SH-SY5Y (cell line): Measurements from ENCODE around the gene MRPS16.

Experiments used
- GATA2 ChIP-seq: IDR thresholded peaks from 2 replicates; pipeline ENCODE4 v1.6.1; 2011; ENCODE audit warnings: mild to moderate bottlenecking, low read depth, low read length
- GATA3 ChIP-seq: IDR thresholded peaks from 2 replicates; pipeline ENCODE4 v1.6.1; 2011; ENCODE audit warnings: low read depth, mild to moderate bottlenecking, low read length, moderate library complexity

Gene MRPS16

DNA sequence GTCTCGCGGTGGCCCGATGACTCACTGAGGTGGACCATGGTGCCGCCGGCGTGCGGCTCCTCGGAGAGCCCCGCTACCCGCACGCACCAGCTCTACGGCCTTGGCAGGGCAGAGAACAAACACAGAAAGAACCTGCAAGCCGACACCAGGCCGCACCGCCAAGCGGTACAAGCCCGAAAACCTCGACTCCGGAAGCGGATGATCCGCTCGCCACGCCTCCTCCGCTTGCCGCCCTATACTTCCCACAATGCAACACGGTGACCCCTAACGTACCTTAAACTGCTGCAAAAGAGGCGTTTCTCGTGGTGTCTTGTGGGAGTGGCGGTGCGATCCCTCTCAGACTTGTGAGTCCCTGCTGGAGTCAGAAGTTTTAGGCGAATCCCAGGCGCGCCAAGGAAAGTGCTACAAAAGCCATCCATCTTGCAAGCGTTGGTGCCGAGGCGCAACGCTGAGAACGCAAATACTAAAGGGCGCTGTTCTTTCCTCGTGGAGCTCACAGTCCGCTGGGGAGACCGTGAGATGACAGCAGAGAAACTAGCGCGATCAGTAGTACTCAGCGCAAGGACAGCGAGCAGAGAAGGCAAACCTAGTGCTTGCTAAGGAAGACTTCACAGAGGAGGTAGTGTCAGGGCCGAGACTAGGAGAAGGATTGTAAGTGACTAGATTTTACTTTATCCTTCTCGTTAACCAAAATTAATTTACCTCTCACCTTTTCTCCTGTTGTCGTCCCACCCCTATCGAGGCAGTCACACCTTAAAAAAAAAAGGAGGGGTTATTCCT is at the start of gene MRPS16:
Gene MRPS16, minus strand, starts transcription at position 200 of the 780 bp plus-strand sequence. Its CDS starts 162 bp downstream, at position 38.
- TF ChIP-seq GATA3, result no peak
- no peak for TF ChIP-seq GATA2

DNA sequence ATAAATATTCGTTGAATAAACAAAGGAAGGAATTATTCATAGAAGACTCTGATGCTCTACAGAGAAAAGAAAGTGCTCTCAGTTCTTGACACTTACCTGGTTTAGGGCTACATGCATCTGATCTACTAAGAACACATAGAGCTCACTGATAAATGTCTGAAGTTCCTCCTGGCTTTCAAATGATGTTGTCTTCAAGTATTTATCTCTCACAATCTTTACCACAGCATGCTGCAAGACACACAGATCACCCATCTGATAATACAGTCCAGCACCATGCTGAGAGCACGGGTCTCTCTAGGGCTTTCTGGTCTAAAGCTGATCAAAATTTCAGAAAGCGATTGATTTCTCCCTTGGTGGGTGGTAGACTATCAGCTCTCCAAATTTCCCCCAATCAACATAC is 44.5 kb upstream of the MRPS16 start:
- TF ChIP-seq GATA2, result no peak
- no peak for TF ChIP-seq GATA3

DNA sequence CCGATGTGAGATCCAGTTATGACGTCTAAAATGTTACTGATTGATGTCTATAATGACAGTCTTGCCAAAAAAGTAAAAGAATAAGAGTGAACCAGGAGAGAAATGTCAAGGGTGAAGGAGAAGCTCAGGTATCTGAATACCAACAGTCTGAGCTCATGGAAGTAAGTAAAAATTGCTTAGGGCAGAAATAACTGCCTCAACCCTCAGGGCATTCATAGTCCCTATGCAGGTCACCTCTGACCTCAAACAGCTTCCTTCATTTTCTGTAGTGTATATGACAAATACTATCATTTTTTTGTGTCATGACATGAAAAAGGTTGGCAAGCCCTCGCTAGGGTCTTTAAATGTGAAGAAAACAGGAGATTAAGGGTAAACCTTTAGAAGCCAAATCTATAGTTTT is 41.0 kb upstream of the MRPS16 start:
- no peak for TF ChIP-seq GATA2
- TF ChIP-seq GATA3, result no peak

- no peak for TF ChIP-seq GATA2
- no peak for TF ChIP-seq GATA3
Measured at GRCh38 chr10:73289958-73290357, 37.5 kb upstream of the MRPS16 start.

- TF ChIP-seq GATA2 (no peak), GATA3 (no peak)
Measured at GRCh38 chr10:73287441-73287840, 35.0 kb upstream of the MRPS16 start.

DNA sequence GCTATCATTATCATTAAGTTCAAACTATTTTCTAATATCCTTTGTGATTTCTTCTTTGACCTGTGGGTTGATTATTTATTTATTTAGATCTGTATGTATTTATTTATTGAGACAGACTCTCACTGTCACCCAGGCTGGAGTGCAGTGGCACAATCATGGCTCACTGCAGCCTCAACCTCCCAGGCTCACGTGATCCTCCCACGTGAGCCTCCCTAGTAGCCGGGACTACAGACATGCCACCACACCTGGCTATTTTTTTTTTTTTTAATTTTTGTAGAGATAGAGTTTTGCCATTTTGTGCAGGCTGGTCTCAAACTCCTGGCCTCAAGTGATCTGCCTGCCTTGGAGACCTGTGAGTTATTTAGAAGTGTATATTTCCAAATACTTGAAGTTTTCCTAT is 28.7 kb upstream of the MRPS16 start:
- TF ChIP-seq GATA2 (no peak), GATA3 (no peak)

DNA sequence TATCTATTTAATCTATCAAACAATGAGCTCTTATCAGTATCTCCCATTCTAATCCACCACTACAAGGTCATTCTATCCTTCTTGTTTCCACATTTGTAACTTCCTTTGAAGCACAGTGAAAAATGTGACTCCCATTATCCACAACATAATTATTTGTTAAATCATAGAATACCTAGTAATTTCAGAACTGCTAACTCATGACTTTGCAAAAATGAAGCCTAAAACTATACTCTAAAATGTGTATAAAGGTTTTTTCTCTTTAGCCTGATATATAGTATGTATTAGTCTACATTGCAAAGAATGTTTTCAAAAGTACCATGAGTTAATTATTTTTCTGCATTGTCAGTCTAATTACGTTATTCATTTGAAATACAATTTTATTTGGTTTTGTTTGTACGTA is 12.0 kb upstream of the MRPS16 start:
- TF ChIP-seq GATA2 (no peak), GATA3 (no peak)

DNA sequence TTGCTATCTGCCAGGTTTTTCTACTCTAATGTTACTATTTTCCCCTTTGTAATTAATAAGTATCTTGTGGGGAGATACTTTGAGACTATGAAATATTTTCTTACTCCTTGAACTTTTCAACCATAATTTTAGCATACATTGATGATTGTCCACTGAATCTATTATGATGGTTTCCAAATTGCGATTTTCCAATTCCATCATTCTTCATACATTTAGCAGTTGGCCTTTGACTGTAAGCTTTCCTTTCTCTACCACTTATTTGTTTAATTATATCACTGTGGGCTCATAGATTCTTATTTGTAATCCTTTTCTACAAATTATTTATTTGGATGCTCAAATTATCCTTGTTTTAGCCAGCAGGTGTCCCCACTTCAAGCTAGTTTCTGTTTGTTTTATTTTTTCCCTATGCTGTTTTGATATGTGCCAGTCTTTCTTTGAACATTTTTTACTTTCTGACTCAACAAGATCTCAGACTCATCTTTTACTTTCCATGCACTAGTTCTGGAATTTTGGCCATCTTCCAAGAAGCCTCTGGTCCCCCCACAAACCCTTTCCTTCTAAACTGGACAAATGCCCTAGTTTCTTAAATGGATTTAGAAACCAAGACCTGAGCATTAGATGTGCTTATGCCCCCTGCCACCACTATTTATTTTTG is 11.4 kb upstream of the MRPS16 start:
- TF ChIP-seq GATA3 (no peak), GATA2 (no peak)

DNA sequence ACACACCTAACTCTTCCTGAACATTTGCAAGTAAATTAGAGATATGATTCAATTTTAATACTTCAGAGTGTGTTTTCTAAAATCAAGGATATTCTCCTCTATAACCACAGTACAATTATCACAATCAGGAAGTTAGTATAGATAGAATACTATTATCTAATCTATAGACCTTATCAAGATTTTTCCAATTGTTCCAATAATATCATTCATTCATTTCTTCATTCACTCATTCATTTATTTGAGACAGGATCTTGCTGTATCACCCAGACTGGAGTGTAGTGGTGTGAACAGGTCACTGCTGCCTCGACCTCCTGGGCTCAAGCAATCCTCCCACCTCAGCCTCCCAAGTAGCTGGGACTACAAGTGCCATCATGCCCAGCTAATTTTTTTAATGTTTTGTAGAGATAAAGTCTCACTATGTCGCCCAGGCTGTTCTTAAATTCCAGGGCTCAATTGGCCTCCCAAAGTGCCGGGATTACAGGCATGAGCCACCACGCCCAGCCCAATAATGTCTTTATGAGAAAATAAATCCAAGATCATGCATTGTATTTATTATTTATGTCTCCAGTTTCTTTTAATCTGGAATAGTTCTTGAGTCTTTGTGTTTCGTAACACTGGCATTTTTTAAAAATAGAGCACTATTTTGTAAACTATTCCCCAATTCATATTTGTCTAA is 10.6 kb upstream of the MRPS16 start:
- no peak for TF ChIP-seq GATA3
- TF ChIP-seq GATA2, result no peak

- TF ChIP-seq GATA2 (no peak), GATA3 (no peak)
Measured at GRCh38 chr10:73262105-73262730, 9.8 kb upstream of the MRPS16 start.

- TF ChIP-seq GATA2, result no peak
- TF ChIP-seq GATA3, result no peak
Measured at GRCh38 chr10:73261362-73261995, 9.0 kb upstream of the MRPS16 start.

GRCh38 chr10:73253225-73253555 is 746 bp upstream of the MRPS16 start:
- TF ChIP-seq GATA3 (no peak), GATA2 (no peak)

- TF ChIP-seq GATA3, result no peak
- TF ChIP-seq GATA2, result no peak
Measured at GRCh38 chr10:73251683-73252444, 580 bp downstream of the MRPS16 start.

- TF ChIP-seq GATA3, result no peak
- no peak for TF ChIP-seq GATA2
Measured at GRCh38 chr10:73248259-73248724, 4.2 kb downstream of the MRPS16 start.
